AG04449 (cell line): Measurements from ENCODE around the gene SDF4.
A peak's percentile ranks its signal among the peaks of the same experiment; 100 is the strongest.

Source experiments
- CTCF ChIA-PET: fragments of 350-600 bp; formaldehyde crosslinking; extraction: SDS; loops from one replicate; lab custom pipeline; 2021; ENCODE audit warnings: antibody characterized with exemption; lab: Yijun Ruan, JAX
- POLR2A ChIA-PET: fragments of 400-600, 350-600 bp; formaldehyde crosslinking; extraction: SDS; loops from one replicate; lab custom pipeline; 2020; ENCODE audit warnings: antibody characterized with exemption, inconsistent platforms; lab: Yijun Ruan, JAX
- DNase-seq: peaks from one replicate; pipeline ENCODE4 v3.0.0-alpha.2; 2010; ENCODE audit warnings: low read depth, low spot score
- H3K4me3 ChIP-seq: 2 replicates; pipeline ENCODE4 v1.5.1; 2011; ENCODE audit warnings: low read depth, mild to moderate bottlenecking, control low read depth, low read length
- TF ChIP-seq, protein P1 (sequence below): IDR thresholded peaks from one replicate; pipeline ENCODE4 v1.5.1; 2011; ENCODE audit warnings: mild to moderate bottlenecking, moderate library complexity, low read length, control low read depth, inconsistent platforms; ENCODE audit not compliant: insufficient read depth; ENCODE audit errors: missing control alignments

SDF4 gene

DNA sequence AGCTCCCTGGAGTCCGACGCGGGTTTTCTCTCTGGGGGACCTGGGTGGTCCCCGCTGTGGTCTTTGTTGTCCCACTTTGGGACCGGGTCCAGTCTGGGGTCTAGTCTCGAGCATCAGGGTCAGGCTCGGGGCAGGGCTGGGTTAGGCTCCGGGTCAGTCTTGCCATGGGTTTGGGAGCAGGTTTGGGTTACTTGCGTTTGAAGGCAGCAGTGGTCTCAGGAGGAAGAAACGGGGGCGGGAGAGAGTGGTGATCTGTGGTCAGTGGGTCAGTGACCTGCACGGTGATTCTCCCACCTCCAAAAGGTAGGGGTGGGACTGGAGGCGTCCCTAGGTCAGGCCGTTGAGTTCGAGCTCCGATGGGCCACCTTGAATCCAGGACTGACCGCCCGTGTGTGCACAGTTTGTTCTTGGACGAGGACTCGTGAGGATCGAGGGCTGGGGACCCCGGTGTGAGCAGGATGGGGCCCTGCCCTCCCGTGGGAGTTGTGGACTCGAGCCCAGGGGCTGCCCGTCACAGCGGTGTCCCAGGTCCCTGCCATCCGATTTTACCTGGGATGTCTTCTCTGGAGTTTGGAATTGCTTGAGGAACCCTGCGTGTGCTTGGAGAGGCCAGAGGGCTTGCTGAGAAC, 2.5 kb upstream of the SDF4 start:
- ChIA-PET POLR2A (no interaction called here), CTCF (no interaction called here)
- H3K4me3 ChIP-seq, result no peak overlapping the region
- TF ChIP-seq, protein P1, sequence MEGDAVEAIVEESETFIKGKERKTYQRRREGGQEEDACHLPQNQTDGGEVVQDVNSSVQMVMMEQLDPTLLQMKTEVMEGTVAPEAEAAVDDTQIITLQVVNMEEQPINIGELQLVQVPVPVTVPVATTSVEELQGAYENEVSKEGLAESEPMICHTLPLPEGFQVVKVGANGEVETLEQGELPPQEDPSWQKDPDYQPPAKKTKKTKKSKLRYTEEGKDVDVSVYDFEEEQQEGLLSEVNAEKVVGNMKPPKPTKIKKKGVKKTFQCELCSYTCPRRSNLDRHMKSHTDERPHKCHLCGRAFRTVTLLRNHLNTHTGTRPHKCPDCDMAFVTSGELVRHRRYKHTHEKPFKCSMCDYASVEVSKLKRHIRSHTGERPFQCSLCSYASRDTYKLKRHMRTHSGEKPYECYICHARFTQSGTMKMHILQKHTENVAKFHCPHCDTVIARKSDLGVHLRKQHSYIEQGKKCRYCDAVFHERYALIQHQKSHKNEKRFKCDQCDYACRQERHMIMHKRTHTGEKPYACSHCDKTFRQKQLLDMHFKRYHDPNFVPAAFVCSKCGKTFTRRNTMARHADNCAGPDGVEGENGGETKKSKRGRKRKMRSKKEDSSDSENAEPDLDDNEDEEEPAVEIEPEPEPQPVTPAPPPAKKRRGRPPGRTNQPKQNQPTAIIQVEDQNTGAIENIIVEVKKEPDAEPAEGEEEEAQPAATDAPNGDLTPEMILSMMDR, result no peak
- no peak for DNase-seq

DNA sequence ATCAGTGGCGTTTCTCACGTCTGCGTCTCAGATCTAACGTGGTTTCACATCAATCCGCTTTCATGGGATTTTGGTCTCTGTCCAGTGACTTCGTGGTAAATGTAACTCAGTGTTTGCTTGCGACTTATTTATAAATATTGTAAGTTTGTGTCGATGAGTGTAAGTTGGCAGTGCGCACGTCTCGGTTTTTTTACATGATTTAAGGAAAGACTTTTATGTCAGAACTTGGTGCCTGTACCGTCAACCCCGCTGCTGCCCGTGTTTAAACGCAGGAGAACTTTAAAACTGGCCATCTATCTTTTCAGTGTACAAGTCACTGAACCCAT, 1.7 kb upstream of the SDF4 start:
- no peak for DNase-seq
- ChIA-PET CTCF (no interaction called here), POLR2A (no interaction called here)
- no peak overlapping the region for H3K4me3 ChIP-seq
- TF ChIP-seq, protein P1, result no peak

DNA sequence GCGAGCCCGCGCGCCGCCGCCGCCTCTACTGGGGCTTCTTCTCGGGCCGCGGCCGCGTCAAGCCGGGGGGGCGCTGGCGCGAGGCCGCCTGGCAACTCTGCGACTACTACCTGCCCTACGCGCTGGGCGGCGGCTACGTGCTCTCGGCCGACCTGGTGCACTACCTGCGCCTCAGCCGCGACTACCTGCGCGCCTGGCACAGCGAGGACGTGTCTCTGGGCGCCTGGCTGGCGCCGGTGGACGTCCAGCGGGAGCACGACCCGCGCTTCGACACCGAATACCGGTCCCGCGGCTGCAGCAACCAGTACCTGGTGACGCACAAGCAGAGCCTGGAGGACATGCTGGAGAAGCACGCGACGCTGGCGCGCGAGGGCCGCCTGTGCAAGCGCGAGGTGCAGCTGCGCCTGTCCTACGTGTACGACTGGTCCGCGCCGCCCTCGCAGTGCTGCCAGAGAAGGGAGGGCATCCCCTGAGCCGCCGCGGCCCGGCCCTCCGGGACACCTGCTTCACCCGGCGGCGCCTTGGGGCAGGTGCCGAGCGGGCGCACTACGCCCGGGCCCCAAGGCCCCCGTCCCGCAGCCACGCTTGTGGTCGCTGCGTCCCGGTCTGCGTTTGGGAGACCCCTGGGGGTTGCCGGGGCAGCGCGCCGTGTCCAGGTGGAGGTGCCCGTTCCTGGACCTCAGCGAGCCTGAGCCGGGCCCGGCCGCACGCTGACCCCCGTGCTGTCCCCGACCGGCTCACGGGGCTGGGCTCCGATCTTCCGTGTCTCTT, 1.2 kb upstream of the SDF4 start:
- peak overlapping the region; percentile 51 for H3K4me3 ChIP-seq
- ChIA-PET CTCF (no interaction called here), POLR2A (no interaction called here)
- TF ChIP-seq, protein P1, result no peak
- no peak for DNase-seq

DNA sequence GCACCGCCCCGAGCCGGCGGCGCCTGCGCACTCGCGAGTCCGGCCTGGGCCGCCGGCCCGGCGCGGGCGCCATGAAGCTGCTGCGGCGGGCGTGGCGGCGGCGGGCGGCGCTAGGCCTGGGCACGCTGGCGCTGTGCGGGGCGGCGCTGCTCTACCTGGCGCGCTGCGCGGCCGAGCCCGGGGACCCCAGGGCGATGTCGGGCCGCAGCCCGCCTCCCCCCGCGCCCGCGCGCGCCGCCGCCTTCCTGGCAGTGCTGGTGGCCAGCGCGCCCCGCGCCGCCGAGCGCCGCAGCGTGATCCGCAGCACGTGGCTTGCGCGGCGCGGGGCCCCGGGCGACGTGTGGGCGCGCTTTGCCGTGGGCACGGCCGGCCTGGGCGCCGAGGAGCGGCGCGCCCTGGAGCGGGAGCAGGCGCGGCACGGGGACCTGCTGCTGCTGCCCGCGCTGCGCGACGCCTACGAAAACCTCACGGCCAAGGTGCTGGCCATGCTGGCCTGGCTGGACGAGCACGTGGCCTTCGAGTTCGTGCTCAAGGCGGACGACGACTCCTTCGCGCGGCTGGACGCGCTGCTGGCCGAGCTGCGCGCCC, 501 bp upstream of the SDF4 start, which contains the start of gene B3GALT6:
Gene B3GALT6, plus strand, starts transcription at position 30 of the 588 bp plus-strand sequence. Its CDS starts 42 bp downstream, at position 72.
- TF ChIP-seq, protein P1, result no peak
- DNase-seq, result no peak
- ChIA-PET CTCF (no interaction called here), POLR2A (interaction anchor here (0.6 to 2.0 kb wide), 2 partner anchors 10 to 19 kb away, joined by 3 to 8 read pairs; no protein-coding TSS in a partner anchor)
- peak within 1 kb of the TSS; percentile 77 for H3K4me3 ChIP-seq

DNA sequence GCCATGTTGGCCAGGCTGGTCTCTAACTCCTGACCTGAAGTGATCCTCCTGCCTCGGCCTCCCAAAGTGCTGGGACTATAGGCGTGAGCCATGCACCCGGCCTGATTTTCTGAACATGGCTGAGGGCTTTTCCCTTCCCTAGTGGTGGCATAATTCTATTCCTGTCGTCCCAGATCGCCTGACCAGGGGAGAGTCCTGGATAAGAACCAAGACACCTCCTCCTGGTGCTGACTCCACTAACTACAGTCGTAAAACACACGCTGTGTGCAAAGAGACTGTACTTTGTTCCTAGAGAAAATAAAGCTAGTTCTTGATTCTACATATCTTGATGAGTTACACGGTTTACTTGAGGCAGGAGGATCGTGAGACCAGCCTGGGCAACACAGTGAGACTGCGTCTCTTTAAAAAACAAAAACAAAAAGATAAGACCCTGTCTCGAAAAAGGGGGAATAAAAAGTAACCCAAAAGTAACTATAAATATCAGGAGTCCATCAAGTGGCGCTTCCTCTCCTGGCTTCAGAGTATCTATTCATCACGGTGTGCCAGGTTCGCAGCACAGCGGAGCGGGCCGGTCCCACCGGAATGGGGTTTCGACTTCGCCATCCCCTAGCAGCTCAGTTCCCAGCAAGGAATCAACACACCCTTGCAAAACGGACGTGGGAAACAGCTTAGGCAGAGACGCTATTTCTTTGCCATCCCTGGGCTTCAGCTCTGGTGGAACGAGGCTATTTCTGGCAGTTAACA, 973 bp downstream of the SDF4 start:
- no peak for DNase-seq
- TF ChIP-seq, protein P1, result peak; percentile 31
- ChIA-PET CTCF (interaction anchor here (0.6 to 4.5 kb wide), 8 partner anchors 8 to 216 kb away, joined by 3 to 59 read pairs (median 4); no protein-coding TSS in a partner anchor), POLR2A (interaction anchor here (0.6 to 2.0 kb wide), 3 partner anchors 9 to 73 kb away, joined by 3 to 8 read pairs (median 3); no protein-coding TSS in a partner anchor)
- H3K4me3 ChIP-seq, result peak overlapping the region; percentile 77
